ENCODE measurements around the gene ENPP4.
"Not testable (repeated sequence)": the region's sequence is repeated elsewhere in the genome, so short reads cannot be mapped to it uniquely, and the experiment has no call there.

Gene ENPP4

DNA sequence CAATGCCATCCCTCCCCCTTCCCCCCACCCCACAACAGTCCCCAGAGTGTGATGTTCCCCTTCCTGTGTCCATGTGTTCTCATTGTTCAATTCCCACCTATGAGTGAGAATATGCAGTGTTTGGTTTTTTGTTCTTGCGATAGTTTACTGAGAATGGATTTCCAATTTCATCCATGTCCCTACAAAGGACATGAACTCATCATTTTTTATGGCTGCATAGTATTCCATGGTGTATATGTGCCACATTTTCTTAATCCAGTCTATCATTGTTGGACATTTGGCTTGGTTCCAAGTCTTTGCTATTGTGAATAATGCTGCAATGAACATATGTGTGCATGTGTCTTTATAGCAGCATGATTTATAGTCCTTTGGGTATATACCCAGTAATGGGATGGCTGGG, 1.5 kb downstream of the ENPP4 start:
- DNase-seq: not testable (repeated sequence)

DNA sequence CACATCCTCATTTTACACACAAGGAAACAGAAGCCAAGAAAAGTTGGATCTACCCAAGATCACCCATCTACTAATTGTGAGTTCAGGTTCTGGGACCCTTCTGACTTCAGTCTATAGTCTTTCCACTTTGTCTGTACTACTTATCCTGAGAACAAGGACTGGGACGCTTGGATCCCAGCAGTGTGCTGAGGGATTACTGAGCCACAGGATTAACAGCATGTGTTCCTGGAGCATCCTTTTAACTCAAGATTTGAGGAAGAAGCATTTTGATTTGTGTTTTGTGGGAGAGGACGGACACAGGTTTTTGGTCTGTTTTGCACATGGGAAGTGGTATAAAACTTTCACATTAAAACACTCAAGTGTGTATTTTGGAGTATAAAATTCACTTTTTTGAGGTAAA, 4.4 kb downstream of the ENPP4 start:
- DNase-seq: no peak

- no peak for DNase-seq
Measured at GRCh38 chr6:46135176-46135575, 5.4 kb downstream of the ENPP4 start.

DNA sequence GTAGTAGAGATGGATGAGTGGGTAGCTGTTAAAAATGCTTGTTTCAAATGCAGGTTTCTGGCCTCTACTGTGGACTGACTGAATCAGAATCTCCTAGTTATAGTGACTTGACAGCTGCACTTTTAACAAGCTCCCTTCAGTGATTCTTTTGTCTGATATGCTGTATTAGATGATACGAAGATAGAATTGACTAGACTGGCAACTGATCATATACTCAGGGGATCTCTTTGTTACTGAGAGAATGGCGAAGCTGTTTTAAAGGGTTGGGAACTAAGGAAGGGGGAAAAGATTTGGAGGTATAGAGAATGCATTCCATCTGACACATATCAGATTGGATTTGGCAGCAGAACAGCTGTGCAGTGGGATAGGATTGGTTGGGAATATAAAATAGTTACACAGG, 7.0 kb downstream of the ENPP4 start:
- no peak for DNase-seq

DNA sequence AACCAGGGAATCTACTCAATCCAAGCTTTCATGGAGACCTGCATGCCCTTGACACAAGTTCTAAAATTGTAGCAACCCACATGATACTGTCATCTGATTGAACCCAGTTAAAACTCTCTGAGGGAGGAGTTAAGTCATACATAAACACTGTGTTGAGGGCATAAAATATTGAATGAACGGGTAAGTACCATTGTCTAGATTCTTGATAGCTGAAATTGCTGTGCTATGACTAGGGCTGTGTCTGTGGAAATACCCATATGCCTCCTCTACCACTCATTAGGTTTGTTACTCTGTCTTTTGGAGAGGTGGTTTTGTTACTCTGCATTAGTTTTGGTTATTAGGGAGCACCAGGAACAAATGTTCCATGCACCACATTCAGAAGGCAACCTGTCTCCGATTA, 7.6 kb downstream of the ENPP4 start:
- no peak for DNase-seq

DNA sequence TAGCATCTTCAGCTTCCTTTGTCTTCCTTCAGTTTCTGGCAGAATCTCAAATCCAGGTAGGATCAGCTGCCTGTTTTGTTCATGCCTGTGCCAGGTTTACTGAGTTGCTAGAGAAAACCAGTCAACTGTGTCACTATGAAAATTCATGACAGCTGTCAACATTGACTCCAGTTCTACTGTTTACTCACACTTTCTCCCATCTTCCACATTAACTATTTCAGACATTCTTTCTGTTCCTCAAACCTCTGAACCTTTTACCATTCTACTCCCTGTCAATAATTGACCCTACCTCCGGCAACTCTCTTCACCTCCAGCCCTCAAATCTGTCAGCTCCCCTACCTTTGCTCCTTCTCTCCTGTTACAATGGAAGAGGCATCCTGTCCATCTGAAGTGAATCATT, 8.5 kb downstream of the ENPP4 start:
- DNase-seq: no peak

- DNase-seq: no peak
Measured at GRCh38 chr6:46144270-46144669, 14.5 kb downstream of the ENPP4 start.

- DNase-seq: not testable (repeated sequence)
Measured at GRCh38 chr6:46149066-46149465, 19.3 kb downstream of the ENPP4 start.

DNA sequence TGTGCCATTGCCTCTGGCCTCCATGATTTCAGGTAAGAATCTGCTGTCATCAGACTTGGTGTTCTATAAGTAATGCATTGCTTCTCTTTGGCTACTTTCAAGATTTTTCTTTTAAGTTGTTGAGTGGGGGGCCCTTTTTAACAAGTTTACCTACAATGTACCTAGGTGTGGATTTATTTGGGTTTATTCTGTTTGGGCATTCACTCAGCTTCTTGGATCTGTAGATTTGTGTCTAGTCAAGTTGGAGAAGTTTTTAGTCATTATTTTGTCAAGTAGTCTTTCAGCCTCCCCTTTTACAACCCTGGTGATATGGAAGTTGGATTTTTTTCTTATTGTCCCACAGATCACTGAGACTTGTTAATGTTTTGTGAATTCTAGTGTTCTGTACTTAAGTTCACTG, 26.9 kb downstream of the ENPP4 start:
- no peak for DNase-seq

DNA sequence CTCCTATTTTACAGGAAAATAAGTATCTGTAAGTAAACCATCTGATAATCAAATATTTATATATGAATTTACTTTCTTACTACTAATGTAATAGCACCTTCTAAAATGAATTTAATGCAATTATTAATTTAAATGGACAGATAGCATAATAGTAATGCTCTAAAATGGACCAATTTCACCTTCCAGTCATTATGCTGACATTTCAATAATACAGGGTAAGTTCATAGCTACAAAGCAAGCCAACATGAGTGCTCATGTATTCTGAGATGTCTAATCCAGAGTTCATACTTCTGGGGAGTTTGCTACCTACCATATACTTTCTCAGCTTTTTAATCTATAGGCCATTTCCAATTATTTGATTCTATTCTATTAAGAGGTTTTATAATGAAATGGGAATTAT, 29.4 kb downstream of the ENPP4 start:
- no peak for DNase-seq

DNA sequence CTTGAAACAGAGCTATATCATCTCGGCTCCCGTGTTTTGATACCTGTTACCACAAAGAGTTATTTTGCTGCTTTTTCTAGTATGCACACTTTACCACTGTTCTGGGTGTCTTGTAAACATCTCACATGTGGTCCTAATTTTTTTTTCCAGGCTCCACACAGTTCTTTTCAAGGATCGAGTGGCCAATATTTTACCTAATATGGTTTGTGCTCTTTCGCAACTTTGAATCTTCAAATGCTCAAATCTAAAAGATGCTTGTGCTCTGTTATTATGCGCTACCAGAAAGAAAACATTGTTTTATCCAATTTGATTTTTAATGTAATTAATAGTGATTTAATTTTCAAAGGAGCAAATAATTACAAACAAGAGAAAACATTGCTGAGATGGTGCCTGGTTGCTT, 30.3 kb downstream of the ENPP4 start:
- DNase-seq: no peak

GRCh38 chr6:46170357-46171289, 40.8 kb downstream of the ENPP4 start, which contains the start of gene ENPP5:
TSS of gene ENPP5 (minus strand) at chr6:46170980. CDS start at chr6:46168262, 2,718 bp downstream.
- peak; percentile 34 for DNase-seq

GRCh38 chr6:46172176-46172575, 42.4 kb downstream of the ENPP4 start:
- no peak for DNase-seq

- no peak for DNase-seq
Measured at GRCh38 chr6:46174904-46175303, 45.1 kb downstream of the ENPP4 start.

GRCh38 chr6:46175446-46175845, 45.7 kb downstream of the ENPP4 start:
- no peak for DNase-seq

GRCh38 chr6:46175976-46176375, 46.2 kb downstream of the ENPP4 start:
- no peak for DNase-seq

- no peak for DNase-seq
Measured at GRCh38 chr6:46184114-46184513, 54.3 kb downstream of the ENPP4 start.

DNA sequence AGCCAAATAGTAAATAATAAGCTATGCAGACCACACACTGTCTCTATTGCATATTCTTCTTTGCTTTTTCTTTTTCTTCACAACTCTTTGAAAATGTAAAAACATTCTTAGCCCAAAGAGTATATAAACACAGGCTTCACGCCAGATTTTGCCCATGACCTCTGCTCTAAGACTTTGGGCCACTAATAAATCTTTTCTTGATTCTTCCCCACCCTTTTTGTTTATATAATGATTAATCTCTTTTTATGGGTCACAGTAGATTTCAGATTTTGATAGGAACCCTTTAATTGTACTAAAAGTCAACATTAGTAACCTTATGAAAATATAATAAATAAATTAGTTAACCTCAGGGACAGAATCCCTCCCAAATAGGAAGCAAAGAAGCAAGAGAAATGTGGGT, 56.8 kb downstream of the ENPP4 start:
- no peak for DNase-seq

DNA sequence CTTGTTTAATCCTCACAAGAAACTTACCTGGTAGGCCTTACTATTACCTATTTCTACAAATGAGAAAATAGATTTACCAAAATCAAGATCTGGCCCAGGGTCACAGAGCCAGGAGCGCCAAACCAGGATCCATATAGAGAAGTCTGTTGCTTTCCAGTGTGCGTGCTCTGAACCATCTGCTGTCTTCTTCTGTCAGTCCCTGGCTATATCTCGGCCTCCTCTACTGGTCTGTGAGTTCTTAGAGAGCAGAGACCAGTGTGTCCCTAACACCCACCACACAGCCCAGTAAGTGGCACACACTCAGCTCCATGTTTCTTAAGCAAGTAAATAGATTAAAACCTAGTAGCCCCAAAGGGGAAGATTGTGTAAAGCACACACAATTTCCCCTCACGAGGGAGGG, 59.9 kb downstream of the ENPP4 start:
- DNase-seq: no peak

- DNase-seq: no peak
Measured at GRCh38 chr6:46190889-46191288, 61.1 kb downstream of the ENPP4 start.

DNA sequence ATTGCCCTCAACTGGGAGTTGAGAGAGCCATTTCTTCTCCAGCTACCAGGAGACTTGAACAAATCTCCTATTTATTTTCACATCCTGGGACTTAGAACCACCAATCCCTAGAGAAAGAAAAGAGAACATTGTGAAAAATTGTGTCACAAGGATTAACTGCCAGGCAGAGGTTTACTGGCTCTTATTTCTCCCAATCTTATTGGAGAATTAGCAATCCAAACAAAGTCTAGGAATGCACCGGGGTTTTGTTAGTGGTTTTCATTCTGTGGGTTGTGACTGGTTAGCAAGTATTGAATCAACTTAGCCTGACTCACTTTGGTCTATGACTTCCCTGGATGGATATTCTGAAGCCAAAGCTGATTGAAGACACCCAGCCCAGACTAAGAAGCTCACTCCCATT, 62.2 kb downstream of the ENPP4 start:
- DNase-seq: no peak

Data from effector CD4-positive, alpha-beta T cell (primary cell).